Vagina (tissue), 2 donors: ENCODE data around the gene HECW1. TPM values are rescaled to one million over a fixed set of nuclear protein-coding genes. Genes with fewer than 3 reads are reported as not detected.

Source experiments
- DNase-seq, 2 donors: peaks; one replicate each; pipeline ENCODE4 v3.0.0-alpha.2; 2017; ENCODE audit errors: extremely low spot score in 2 of 2
- H3K27ac ChIP-seq: fragments of 200-600 bp; sonication (generic); one replicate; pipeline ENCODE4 v1.5.1; 2019
- H3K27me3 ChIP-seq: fragments of 200-600 bp; sonication (generic); one replicate; pipeline ENCODE4 v1.5.1; 2019
- H3K36me3 ChIP-seq, 2 donors: fragments of 200-600 bp; sonication (generic); one replicate each; pipeline ENCODE4 v1.5.1; 2017 to 2019
- H3K4me1 ChIP-seq: fragments of 200-600 bp; sonication (generic); one replicate; pipeline ENCODE4 v1.5.1; 2019
- H3K4me3 ChIP-seq, 2 donors: fragments of 200-600 bp; sonication (generic); 1 replicate in 1 of 2; 2 replicates in 1 of 2; pipeline ENCODE4 v1.5.1; 2016 to 2019
- H3K9me3 ChIP-seq: fragments of 200-600 bp; sonication (generic); one replicate; pipeline ENCODE4 v1.5.1; 2019
- CTCF ChIP-seq, 3 experiments: fragments of 450-650 bp in 2 of 3; fragments of 200-600 bp in 1 of 3; sonication (generic) in 1 of 3; IDR thresholded peaks; one replicate each; pipeline ENCODE4 v1.5.1; 2017 to 2019; ENCODE audit warnings: antibody characterized with exemption in 3 of 3, mild to moderate bottlenecking in 2 of 3, moderate library complexity in 2 of 3
- POLR2A ChIP-seq, 2 donors: fragments of 450-650 bp; IDR thresholded peaks; one replicate each; pipeline ENCODE4 v1.6.1; 2017; ENCODE audit warnings: antibody characterized with exemption in 2 of 2, mild to moderate bottlenecking in 2 of 2, moderate library complexity in 2 of 2
- POLR2AphosphoS5 ChIP-seq, 2 donors: sonication (generic); formaldehyde crosslinking; IDR thresholded peaks; one replicate each; pipeline ENCODE4 v1.9.0; 2017; ENCODE audit warnings: antibody characterized with exemption in 2 of 2, mild to moderate bottlenecking in 2 of 2, low read depth in 1 of 2; ENCODE audit not compliant: insufficient read depth in 1 of 2
- intact Hi-C: fragments of 100-400 bp; cut with DNase I; formaldehyde crosslinking; loops from one replicate; pipeline ENCODE4 v1.15.1; 2023
- total RNA-seq: library from RNA; depleted of rRNA; stranded (reverse); fragments of >200 nt; gene quantifications from one replicate; pipeline ENCODE4 v1.2.3, GENCODE V29; 2016

The HECW1 gene
- total RNA-seq, 1 donor from 2014 or later = 2.5 TPM

- Histone ChIP-seq H3K4me1 (no peaks in the 10 kb centered on the region), H3K9me3 (no peaks in the 10 kb centered on the region), H3K4me3 (no peak overlapping the region), H3K27ac (no peak overlapping the region), H3K36me3 (no peaks in the 10 kb centered on the region), H3K27me3 (no peaks in the 10 kb centered on the region)
- TF ChIP-seq POLR2A (IDR thresholded peaks at IDR 0.05) (no peak), POLR2AphosphoS5 (IDR thresholded peaks at IDR 0.05; ENCODE audit: insufficient read depth in 1 of 2, low read depth in 1 of 2) (no peak), CTCF (IDR thresholded peaks at IDR 0.05) (no peak)
- intact Hi-C loops = no loop called here
- peak in 1 of 2 donors; percentile 69 for DNase-seq
Observed at GRCh38 chr7:43550427-43550826, 438.0 kb downstream of the HECW1 start.

GRCh38 chr7:43552122-43552521 lies 439.7 kb downstream of the HECW1 start:
- H3K4me3 ChIP-seq = no peak overlapping the region
- no peaks in the 10 kb centered on the region for H3K9me3 ChIP-seq
- H3K36me3 ChIP-seq = no peaks in the 10 kb centered on the region
- no peaks in the 10 kb centered on the region for H3K4me1 ChIP-seq
- TF ChIP-seq POLR2AphosphoS5 (IDR thresholded peaks at IDR 0.05; ENCODE audit: insufficient read depth in 1 of 2, low read depth in 1 of 2) = no peak
- no peak for TF ChIP-seq POLR2A (IDR thresholded peaks at IDR 0.05)
- TF ChIP-seq CTCF (IDR thresholded peaks at IDR 0.05) = no peak
- no peak for DNase-seq
- no peak overlapping the region for H3K27ac ChIP-seq
- H3K27me3 ChIP-seq = no peaks in the 10 kb centered on the region
- intact Hi-C loops = no loop called here

GRCh38 chr7:43553999-43554398 lies 441.6 kb downstream of the HECW1 start:
- H3K27me3 ChIP-seq = no peaks in the 10 kb centered on the region
- intact Hi-C loops = no loop called here
- DNase-seq = no peak
- H3K4me1 ChIP-seq = no peaks in the 10 kb centered on the region
- TF ChIP-seq CTCF (IDR thresholded peaks at IDR 0.05) (no peak), POLR2A (IDR thresholded peaks at IDR 0.05) (no peak), POLR2AphosphoS5 (IDR thresholded peaks at IDR 0.05; ENCODE audit: insufficient read depth in 1 of 2, low read depth in 1 of 2) (no peak)
- no peak overlapping the region for H3K4me3 ChIP-seq
- H3K9me3 ChIP-seq = no peaks in the 10 kb centered on the region
- H3K27ac ChIP-seq = no peak overlapping the region
- no peaks in the 10 kb centered on the region for H3K36me3 ChIP-seq

DNA sequence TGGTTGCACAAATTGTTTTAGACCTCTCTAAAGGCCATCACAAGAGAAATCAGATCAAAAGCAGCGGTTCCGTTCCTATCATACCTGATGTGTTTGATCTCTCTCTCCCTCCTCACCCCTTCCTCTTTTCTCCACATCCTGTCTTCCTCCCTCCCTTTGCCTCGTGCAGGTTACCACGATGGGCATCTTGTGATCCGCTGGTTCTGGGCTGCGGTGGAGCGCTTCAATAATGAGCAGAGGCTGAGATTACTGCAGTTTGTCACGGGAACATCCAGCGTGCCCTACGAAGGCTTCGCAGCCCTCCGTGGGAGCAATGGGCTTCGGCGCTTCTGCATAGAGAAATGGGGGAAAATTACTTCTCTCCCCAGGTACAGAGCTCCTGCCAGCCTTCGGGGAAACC lies 442.0 kb downstream of the HECW1 start:
- intact Hi-C loops = no loop called here

More for the DNA sequence above, 442.0 kb downstream of the HECW1 start:
- H3K27ac ChIP-seq = no peak overlapping the region
- no peaks in the 10 kb centered on the region for H3K9me3 ChIP-seq
- DNase-seq = no peak
- H3K36me3 ChIP-seq = no peaks in the 10 kb centered on the region
- H3K27me3 ChIP-seq = no peaks in the 10 kb centered on the region
- H3K4me1 ChIP-seq = no peaks in the 10 kb centered on the region
- no peak for TF ChIP-seq POLR2A (IDR thresholded peaks at IDR 0.05)
- TF ChIP-seq POLR2AphosphoS5 (IDR thresholded peaks at IDR 0.05; ENCODE audit: insufficient read depth in 1 of 2, low read depth in 1 of 2) = no peak
- no peak for TF ChIP-seq CTCF (IDR thresholded peaks at IDR 0.05)
- no peak overlapping the region for H3K4me3 ChIP-seq
